Mammary epithelial cell (primary cell): ENCODE results near the gene SCLT1.

Experiments
- CTCF ChIP-seq, 2 donors: IDR thresholded peaks in 1 of 2; conservative IDR thresholded peaks in 1 of 2; 2 replicates each; pipeline ENCODE4 v1.5.1; 2011 to 2012; ENCODE audit warnings: inconsistent platforms in 2 of 2, low read length in 2 of 2, mild to moderate bottlenecking in 2 of 2, control low read depth in 1 of 2, low read depth in 1 of 2; ENCODE audit not compliant: insufficient read depth in 1 of 2; ENCODE audit errors: extremely low read depth in 1 of 2
- EZH2 ChIP-seq: IDR thresholded peaks from 2 replicates; pipeline ENCODE4 v1.6.1; 2012; ENCODE audit warnings: low read length, inconsistent platforms, borderline replicate concordance

GRCh38 chr4:128869776-128870509, 223.4 kb downstream of the SCLT1 start:
- TF ChIP-seq CTCF (conservative IDR thresholded peaks at IDR 0.05 in 1 of 2, IDR thresholded peaks at IDR 0.05 in 1 of 2; ENCODE audit: extremely low read depth in 1 of 2, insufficient read depth in 1 of 2, low read depth in 1 of 2, low read length in 2 of 2) (no peak), EZH2 (no peak)
